SK-N-SH (cell line): ENCODE results near the gene ASB5. TPM values are rescaled to one million over a fixed set of nuclear protein-coding genes. Genes with fewer than 3 reads are reported as not detected.

Experiments
- CTCF ChIA-PET: fragments of 300-600, 350-600 bp; formaldehyde crosslinking; extraction: SDS; loops from one replicate; lab custom pipeline; 2021; lab: Yijun Ruan, JAX
- POLR2A ChIA-PET: fragments of 350-600 bp; sonication (Branson Sonifier 250); formaldehyde crosslinking; extraction: SDS; loops from one replicate; lab custom pipeline; 2020; ENCODE audit warnings: antibody characterized with exemption, inconsistent platforms; lab: Yijun Ruan, JAX
- DNase-seq: peaks from one replicate; pipeline ENCODE4 v3.0.0; 2012
- H2AFZ ChIP-seq: fragments of 200-600 bp; sonication (generic); 2 replicates; pipeline ENCODE4 v1.8.1; 2016; ENCODE audit warnings: antibody characterized with exemption, mild to moderate bottlenecking, low read depth
- H3F3A ChIP-seq: fragments of 200-600 bp; sonication (generic); replicated peaks from 2 replicates; pipeline ENCODE3; 2016; ENCODE audit warnings: antibody characterized with exemption, mild to moderate bottlenecking; ENCODE audit not compliant: insufficient read depth
- H3K27ac ChIP-seq, 2 experiments: fragments of 200-500 bp in 1 of 2; fragments of 200-600 bp in 1 of 2; sonication (Bioruptor generic) in 1 of 2; sonication (generic), shearing (Covaris generic) in 1 of 2; 2 replicates each; pipeline versions ENCODE4 v1.5.1 to v1.6.1; 2014 to 2016; ENCODE audit warnings: low read depth in 2 of 2, inconsistent platforms in 1 of 2, low read length in 1 of 2, mild to moderate bottlenecking in 1 of 2, mixed read lengths in 1 of 2
- H3K27me3 ChIP-seq: fragments of 200-600 bp; sonication (generic), shearing (Covaris generic); 2 replicates; pipeline ENCODE4 v1.6.1; 2016; ENCODE audit warnings: mixed run types; ENCODE audit not compliant: insufficient read depth
- H3K36me3 ChIP-seq, 2 experiments: fragments of 200-500 bp in 1 of 2; fragments of 200-600 bp in 1 of 2; sonication (Bioruptor generic) in 1 of 2; sonication (generic) in 1 of 2; replicated peaks in 1 of 2; 2 replicates each; pipeline versions ENCODE3 to v1.5.1; 2014 to 2016; ENCODE audit warnings: low read length in 1 of 2, mild to moderate bottlenecking in 1 of 2; ENCODE audit not compliant: insufficient read depth in 2 of 2, control insufficient read depth in 1 of 2
- H3K4me1 ChIP-seq, 2 experiments: fragments of 200-500 bp in 1 of 2; fragments of 200-600 bp in 1 of 2; sonication (Bioruptor generic) in 1 of 2; sonication (generic), shearing (Covaris generic) in 1 of 2; 2 replicates each; pipeline versions ENCODE4 v1.5.1 to v1.6.1; 2014 to 2016; ENCODE audit warnings: low read depth in 1 of 2, low read length in 1 of 2, mixed run types in 1 of 2; ENCODE audit not compliant: insufficient read depth in 2 of 2, control insufficient read depth in 1 of 2
- H3K4me2 ChIP-seq: fragments of 200-600 bp; sonication (generic), shearing (Covaris generic); 2 replicates; pipeline ENCODE4 v1.6.1; 2017; ENCODE audit warnings: mixed run types
- H3K4me3 ChIP-seq, 2 experiments: fragments of 200-500 bp in 1 of 2; fragments of 200-600 bp in 1 of 2; sonication (Bioruptor generic) in 1 of 2; sonication (generic), shearing (Covaris generic) in 1 of 2; 2 replicates each; pipeline versions ENCODE4 v1.5.1 to v1.8.1; 2014 to 2016; ENCODE audit warnings: low read depth in 2 of 2, inconsistent platforms in 1 of 2, low read length in 1 of 2, mild to moderate bottlenecking in 1 of 2, mixed read lengths in 1 of 2, moderate library complexity in 1 of 2
- H3K79me2 ChIP-seq: fragments of 200-600 bp; sonication (generic); 2 replicates; pipeline ENCODE4 v1.8.1; 2017; ENCODE audit warnings: mild to moderate bottlenecking; ENCODE audit not compliant: insufficient read depth
- H3K9ac ChIP-seq: fragments of 200-600 bp; sonication (generic); 2 replicates; pipeline ENCODE4 v1.6.1; 2017; ENCODE audit warnings: mixed run types
- H3K9me2 ChIP-seq: fragments of 200-600 bp; sonication (generic); 2 replicates; pipeline ENCODE4 v1.6.1; 2017; ENCODE audit warnings: mixed run types
- H3K9me3 ChIP-seq: fragments of 200-600 bp; sonication (generic); 2 replicates; pipeline ENCODE4 v1.6.1; 2017; ENCODE audit warnings: mixed run types, mild to moderate bottlenecking, moderate library complexity
- H4K20me1 ChIP-seq: fragments of 200-600 bp; sonication (generic); 2 replicates; pipeline ENCODE4 v1.6.1; 2017; ENCODE audit warnings: mild to moderate bottlenecking, mixed run types; ENCODE audit not compliant: insufficient read depth
- FOXJ3 ChIP-seq: sonication (generic); formaldehyde crosslinking; IDR thresholded peaks from 2 replicates; pipeline ENCODE4 v1.5.1; 2020; ENCODE audit warnings: mild to moderate bottlenecking, missing genetic modification reagents
- GABPA ChIP-seq: IDR thresholded peaks from 2 replicates; pipeline ENCODE4 v1.4.0; 2012; ENCODE audit warnings: low read depth, mild to moderate bottlenecking
- IRF3 ChIP-seq: fragments of 150-350 bp; IDR thresholded peaks from 2 replicates; pipeline ENCODE4 v1.6.1; 2016; ENCODE audit warnings: mild to moderate bottlenecking, low read depth, low read length
- NFIC ChIP-seq: IDR thresholded peaks from 2 replicates; pipeline ENCODE4 v1.4.0; 2012; ENCODE audit warnings: borderline replicate concordance
- NRF1 ChIP-seq: IDR thresholded peaks from 2 replicates; pipeline ENCODE4 v1.6.1; 2012; ENCODE audit warnings: low read depth, mild to moderate bottlenecking, low read length
- POLR2AphosphoS5 ChIP-seq: IDR thresholded peaks from 2 replicates; pipeline ENCODE4 v1.6.1; 2012; ENCODE audit warnings: low read depth, low read length
- TAF1 ChIP-seq: IDR thresholded peaks from 2 replicates; pipeline ENCODE4 v1.6.1; 2012; ENCODE audit warnings: low read depth, mild to moderate bottlenecking, low read length, moderate library complexity, borderline replicate concordance
- YY1 ChIP-seq: IDR thresholded peaks from 2 replicates; pipeline ENCODE4 v1.4.0; 2012; ENCODE audit warnings: low read depth, mild to moderate bottlenecking
- WGBS: methylation state at CpG from one replicate; pipeline ENCODE4 v1.1.6; 2017; ENCODE audit warnings: low lambda C conversion rate; 5-methylcytosine and 5-hydroxymethylcytosine counted together
- polyA plus RNA-seq, 3 experiments: library from polyadenylated mRNA; depleted of rRNA; stranded (reverse); fragments of >200 nt; gene quantifications; 2 replicates each; pipeline ENCODE4 v1.2.3, GENCODE V29; 2012
- TF ChIP-seq, protein P1 (sequence below): fragments of 150-350 bp; IDR thresholded peaks from 2 replicates; pipeline ENCODE4 v1.6.1; 2017; ENCODE audit warnings: antibody characterized with exemption, low read length, low read depth, borderline replicate concordance

ASB5 gene
- polyA plus RNA-seq, 1 of the 3 experiments (the other 2 are of a cell fraction), result 0.13 TPM

DNA sequence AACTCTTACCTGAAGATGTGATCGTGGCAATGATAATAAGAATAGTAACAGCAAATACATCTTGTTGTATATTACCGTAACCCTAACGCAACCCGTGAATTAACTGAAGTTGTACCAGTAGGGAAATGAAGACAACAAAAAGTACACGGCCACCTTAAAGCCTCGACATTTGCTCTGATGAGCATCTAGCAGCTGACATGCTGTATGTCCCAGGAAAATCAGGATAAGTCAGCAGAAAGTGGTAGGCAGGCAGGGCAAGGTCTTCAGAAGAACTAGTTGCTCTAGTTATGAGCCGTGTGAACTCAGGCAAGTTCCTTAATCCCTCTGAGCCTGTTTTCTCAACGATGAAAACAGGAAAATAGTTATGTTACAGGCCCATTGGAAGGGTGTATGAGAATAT is 7.7 kb upstream of the ASB5 start (continued):
- no peak for TF ChIP-seq TAF1
- TF ChIP-seq FOXJ3, result no peak

- Histone ChIP-seq H2AFZ (0 out of 2 replicates have a peak overlapping the region, but pooled peaks have one; percentile 24), H3K9me3 (no peaks in the 10 kb centered on the region), H3K4me1 (peaks cover 2 to 31% of the 10 kb centered on the region in 2 experiments; a peak in 3 of 4 replicates), H3K9me2 (no peaks in the 10 kb centered on the region), H3K9ac (no peak overlapping the region), H3K27me3 (no peaks in the 10 kb centered on the region), H3K36me3 (no peaks in the 10 kb centered on the region), H3K4me3 (no peak overlapping the region), H4K20me1 (no peaks in the 10 kb centered on the region), H3K79me2 (no peaks in the 10 kb centered on the region)
- DNase-seq, result no peak
- ChIA-PET POLR2A (no interaction called here), CTCF (interaction anchor here (0.9 kb wide), 1 partner anchor 12 kb away, joined by 4 read pairs; no protein-coding TSS in a partner anchor)
- TF ChIP-seq NFIC (no peak), IRF3 (no peak), NRF1 (no peak), YY1 (no peak), POLR2AphosphoS5 (no peak)
- TF ChIP-seq, protein P1, sequence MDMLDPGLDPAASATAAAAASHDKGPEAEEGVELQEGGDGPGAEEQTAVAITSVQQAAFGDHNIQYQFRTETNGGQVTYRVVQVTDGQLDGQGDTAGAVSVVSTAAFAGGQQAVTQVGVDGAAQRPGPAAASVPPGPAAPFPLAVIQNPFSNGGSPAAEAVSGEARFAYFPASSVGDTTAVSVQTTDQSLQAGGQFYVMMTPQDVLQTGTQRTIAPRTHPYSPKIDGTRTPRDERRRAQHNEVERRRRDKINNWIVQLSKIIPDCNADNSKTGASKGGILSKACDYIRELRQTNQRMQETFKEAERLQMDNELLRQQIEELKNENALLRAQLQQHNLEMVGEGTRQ, result no peak
- TF ChIP-seq, all 33 proteins: peak for 0
- H3K27ac ChIP-seq, result peak overlapping the region in 1 of 2 experiments; percentile 48; a peak in 1 of 4 replicates
- H3K4me2 ChIP-seq, result no peak overlapping the region
- H3F3A ChIP-seq, result peaks cover 35% of the 10 kb centered on the region
Observed at GRCh38 chr4:176274441-176274840, 5.4 kb upstream of the ASB5 start.

DNA sequence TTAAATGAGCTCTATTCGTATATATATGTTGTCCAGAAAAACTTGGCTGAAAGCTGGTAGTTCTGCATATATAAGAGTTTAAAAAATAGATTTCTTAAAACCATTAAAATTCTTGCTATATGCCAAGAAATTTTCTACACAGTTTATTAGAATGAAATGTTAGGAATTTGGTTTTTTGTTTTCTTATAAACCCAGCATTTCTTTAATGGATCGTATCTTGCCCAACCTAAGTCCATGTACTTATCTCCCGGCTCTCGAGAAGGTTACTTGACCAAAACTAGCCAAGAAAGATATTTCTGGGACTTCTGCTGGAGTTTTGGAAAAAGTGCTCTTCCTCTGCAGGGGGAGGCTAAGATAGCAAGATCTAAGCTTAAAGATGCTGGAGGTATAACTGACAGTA is 4.7 kb upstream of the ASB5 start:
- CTCF ChIA-PET, result interaction anchor here (0.9 kb wide), 1 partner anchor 13 kb away, joined by 4 read pairs; no protein-coding TSS in a partner anchor
- Histone ChIP-seq H3K9me2 (no peaks in the 10 kb centered on the region), H3K27me3 (no peaks in the 10 kb centered on the region), H3K36me3 (no peaks in the 10 kb centered on the region), H3K4me3 (no peak overlapping the region), H3K9ac (no peak overlapping the region), H3K9me3 (no peaks in the 10 kb centered on the region), H3F3A (peaks cover 36% of the 10 kb centered on the region), H3K79me2 (no peaks in the 10 kb centered on the region), H4K20me1 (no peaks in the 10 kb centered on the region), H2AFZ (peak overlapping the region; percentile 71), H3K4me2 (no peak overlapping the region), H3K27ac (peak overlapping the region; percentile 15 to 58; a peak in 2 of 4 replicates), H3K4me1 (peaks cover 2 to 31% of the 10 kb centered on the region in 2 experiments; a peak in 3 of 4 replicates)
- no peak for DNase-seq
- 79% methylated on average over 4 of the region's 4 CpGs for WGBS
- POLR2A ChIA-PET, result no interaction called here
- no peak for TF ChIP-seq GABPA
